ENCODE results near the gene TNFSF4. TPM values are rescaled to one million over a fixed set of nuclear protein-coding genes. Genes with fewer than 3 reads are reported as not detected.

The TNFSF4 gene
- total RNA-seq, 1 donor from 2014 or later, result 0.75 TPM

DNA sequence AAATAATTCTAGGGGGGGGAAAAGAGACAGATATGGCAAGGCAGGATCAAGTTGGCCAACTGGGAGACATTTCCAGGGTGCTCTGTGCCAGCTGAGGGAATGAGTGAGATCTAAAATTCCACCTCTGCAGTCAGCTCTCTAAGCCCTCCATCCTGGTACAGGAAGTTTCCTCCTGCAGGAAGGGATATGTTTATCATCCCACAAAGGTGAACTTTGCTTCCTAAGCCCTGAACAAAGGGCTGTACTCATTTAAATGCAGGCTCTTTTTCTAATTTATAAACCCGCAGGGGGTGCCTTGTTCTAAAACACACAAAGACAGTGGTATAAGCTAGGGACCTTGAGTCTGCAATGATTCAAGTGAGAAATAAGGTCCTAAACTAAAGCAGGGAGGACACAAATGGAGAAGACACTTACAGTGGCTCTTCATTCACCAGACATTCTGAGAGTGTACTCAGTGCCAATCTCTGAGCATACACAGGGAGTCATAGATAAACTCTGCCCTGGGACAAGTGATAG is 3.6 kb upstream of the TNFSF4 start:
- no peak for DNase-seq (ENCODE audit: low read depth)

DNA sequence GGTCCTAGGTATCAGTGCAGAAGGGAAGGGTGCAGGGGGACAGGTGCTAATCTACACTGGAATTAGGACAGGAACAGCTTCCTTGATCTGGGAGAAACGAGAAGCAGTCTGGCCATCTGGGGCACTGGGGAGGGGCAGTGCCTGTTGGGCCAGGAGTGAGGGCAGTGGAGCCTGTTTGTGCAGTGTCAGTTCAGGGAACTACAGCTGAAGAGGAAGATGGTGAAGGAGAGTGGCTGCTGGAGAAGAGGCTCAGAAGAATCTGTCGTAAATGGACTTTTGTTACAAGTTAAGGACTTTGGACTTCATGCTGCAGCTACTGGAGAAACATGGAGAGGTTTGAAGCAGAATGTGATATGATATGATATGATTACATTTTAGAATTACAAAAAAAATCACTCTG is 3.2 kb upstream of the TNFSF4 start:
- no peak for DNase-seq (ENCODE audit: low read depth)

DNA sequence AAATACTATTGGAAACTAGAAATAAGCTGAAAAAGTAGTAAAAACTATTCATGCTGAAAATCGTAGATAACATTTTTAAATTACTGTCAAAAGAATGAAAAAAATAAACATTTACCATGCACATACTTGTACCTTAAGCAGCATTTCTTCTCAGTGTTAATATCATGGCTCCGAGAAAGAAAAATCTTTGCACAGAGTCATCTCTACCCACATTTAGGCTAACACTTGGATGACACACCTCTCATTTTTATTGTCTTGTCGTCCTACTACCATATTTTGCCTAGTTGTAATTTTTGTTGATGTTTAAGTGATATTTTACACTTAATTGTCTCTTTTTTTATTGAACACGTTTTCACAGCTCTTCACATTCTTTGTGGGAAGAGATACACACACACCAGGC is 1.7 kb upstream of the TNFSF4 start:
- no peak for DNase-seq (ENCODE audit: low read depth)

GRCh38 chr1:173208146-173208545 is 1.0 kb upstream of the TNFSF4 start:
- no peak for DNase-seq (ENCODE audit: low read depth)

GRCh38 chr1:173205146-173206051 is 1.7 kb downstream of the TNFSF4 start:
- peak; percentile 76 for DNase-seq (ENCODE audit: low read depth)

DNA sequence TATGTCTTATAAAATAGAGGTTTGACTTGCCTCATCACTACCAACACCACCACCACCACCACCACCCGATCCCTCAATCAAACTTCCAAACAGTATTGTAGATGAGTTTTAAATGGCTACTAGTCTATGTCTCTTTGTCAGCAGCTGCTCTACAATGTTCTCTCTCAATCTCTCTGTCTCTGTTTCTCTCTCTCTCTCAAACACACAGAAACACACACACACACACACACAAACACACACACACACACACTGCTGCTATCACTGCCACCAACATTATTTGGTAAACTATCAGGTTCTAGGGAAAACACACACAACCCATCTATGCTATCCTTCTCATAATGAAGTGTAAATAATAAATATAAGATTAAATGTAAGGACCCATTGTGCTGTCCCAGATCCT is 2.4 kb downstream of the TNFSF4 start:
- DNase-seq (ENCODE audit: low read depth), result no peak

GRCh38 chr1:173202424-173203145 is 4.5 kb downstream of the TNFSF4 start:
- DNase-seq (ENCODE audit: low read depth), result peak; percentile 78

GRCh38 chr1:173201969-173202368 is 5.2 kb downstream of the TNFSF4 start:
- DNase-seq (ENCODE audit: low read depth), result no peak

- DNase-seq (ENCODE audit: low read depth), result no peak
These were observed 11.5 kb downstream of the TNFSF4 start for GRCh38 chr1:173195596-173196088.

DNA sequence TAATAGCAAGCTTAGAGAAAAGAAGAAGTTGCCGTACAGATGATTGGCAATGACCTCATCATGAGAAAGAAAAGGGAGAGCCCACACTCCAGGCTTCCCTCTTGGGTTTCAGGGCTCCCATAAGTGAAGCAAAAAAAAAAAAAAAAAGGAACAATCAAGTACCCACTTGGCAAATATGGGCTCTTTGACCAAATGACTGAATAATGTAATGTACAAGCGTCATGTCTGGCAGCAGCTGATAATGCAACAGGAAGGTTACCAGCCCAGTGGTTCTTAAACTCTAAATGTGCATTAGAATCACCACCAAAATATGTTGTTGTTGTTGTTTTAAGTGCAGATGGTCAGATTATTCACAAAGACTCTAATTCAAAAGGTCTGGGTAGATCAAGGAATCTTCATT is 13.5 kb downstream of the TNFSF4 start:
- no peak for DNase-seq (ENCODE audit: low read depth)

GRCh38 chr1:173191011-173191705 is 16.0 kb downstream of the TNFSF4 start:
- peak; percentile 57 for DNase-seq (ENCODE audit: low read depth)

DNA sequence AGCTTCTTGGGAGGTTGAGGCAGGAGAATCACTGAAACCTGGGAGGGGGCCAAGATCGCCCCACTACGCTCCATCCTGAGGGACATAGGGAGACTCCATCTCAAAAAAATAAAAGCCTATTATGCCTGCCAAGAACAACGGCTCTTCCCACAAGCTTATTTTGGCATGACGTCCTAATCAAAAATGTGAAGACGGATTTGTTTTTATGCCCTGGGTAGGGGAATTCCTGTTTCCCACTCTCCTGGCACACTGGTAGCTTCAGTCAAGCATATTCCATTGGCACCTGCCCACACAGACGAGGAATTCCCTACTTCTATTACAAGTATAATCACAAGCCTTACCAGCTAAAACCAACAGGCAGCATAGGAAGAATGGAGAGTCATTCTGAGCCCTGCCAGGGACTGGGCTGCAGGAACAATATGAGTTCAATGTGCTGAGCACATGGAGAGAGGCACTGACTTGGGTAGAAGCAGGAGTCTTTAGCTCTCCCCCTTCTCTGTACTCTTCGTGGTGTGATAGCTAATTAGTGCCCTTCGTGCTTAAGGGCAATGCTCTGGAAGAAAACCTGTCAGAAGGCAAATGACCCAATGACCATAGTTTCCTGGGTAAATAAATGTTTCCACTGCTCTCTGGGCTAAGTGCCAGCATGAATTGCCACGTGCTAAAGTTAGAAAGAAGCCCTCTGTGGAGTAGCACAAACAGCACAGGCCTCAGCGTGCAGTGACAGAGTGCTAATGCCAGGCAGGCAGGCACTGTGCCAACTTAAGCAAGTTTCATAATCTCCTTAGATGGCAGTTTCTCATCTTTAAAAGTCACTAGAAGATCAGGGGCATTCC is 16.8 kb downstream of the TNFSF4 start:
- DNase-seq (ENCODE audit: low read depth), result peak; percentile 99

DNA sequence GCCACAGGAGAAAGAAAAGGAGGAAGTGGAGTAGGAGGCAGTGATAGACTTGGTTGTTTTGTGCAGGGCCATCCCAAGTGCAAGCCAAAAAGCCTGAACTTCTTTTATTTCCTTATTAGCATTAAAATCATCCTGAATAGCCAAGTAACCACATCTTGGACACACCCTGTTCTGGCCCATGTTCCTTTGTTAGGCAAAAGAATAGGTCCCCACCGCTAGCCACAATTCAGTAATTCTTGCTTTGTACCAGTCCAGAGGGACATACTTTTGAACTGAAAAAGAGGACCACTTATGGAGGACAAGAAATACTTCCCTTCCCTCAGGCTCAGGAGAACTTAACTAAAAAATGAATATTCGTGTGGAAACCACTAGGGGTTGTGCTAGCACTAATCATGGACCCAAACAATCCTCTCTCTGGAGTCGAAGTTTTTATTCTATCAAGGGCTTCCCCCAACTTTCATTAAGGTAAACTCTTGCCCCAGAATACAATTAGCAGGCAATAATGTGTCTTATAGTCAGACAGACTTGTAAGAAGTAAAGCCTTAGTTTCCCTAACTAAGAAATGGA is 19.4 kb downstream of the TNFSF4 start:
- DNase-seq (ENCODE audit: low read depth), result no peak

DNA sequence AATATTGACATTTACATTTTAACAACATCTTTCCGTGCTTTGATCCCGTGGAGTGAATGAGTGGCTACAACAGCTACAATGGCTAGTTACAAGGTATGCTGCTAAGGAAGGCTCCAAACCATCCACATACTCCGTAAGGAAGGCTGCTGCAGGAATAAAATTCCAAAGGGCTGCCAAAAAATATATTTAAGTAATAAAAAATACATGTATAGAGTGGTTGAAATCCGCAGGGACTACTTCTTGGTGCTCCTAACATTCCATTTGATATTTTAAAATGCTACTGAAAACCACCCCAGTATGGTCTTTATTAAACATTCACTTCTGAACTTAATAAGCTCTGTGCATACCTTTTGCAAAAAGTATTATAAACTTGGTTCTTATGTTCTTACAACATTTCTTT is 25.3 kb downstream of the TNFSF4 start:
- DNase-seq (ENCODE audit: low read depth), result no peak

DNA sequence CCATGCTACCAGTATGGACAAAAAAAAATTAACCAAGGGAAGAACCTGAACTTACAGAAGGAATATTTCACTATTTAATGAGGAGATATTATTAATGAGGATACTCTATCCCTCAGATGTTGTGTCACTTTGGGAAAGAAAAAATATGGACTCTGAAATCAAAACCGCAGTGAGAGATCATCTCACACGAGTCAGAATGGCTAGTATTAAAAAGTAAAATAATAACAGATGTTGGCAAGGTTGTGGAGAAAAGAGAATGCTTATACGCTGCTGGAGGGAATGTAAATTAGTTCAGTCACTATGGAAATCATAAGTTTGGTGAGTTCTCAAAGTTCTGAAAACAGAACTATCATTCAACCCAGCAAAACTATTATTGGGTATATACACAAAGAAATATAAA is 30.9 kb downstream of the TNFSF4 start:
- no peak for DNase-seq (ENCODE audit: low read depth)

GRCh38 chr1:173175514-173176145 is 31.5 kb downstream of the TNFSF4 start:
- no peak for DNase-seq (ENCODE audit: low read depth)

DNA sequence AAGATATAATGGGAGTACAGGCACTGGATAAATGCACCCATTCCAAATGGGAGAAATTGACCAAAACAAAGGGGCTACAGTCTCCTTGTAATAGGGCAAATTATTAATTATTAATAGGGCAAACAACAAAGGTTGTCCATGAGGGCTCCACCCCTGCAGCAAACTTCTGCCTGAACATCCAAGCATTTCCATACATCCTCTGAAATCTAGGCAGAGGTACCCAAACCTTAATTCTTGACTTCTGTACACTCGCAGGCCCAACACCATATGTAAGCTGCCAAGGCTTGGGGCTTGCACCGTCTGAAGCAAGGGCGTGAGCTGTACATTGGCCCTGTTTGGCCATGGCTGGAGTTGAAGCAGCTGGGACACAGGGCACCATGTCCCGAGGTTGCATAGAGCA is 33.7 kb downstream of the TNFSF4 start:
- no peak for DNase-seq (ENCODE audit: low read depth)

DNA sequence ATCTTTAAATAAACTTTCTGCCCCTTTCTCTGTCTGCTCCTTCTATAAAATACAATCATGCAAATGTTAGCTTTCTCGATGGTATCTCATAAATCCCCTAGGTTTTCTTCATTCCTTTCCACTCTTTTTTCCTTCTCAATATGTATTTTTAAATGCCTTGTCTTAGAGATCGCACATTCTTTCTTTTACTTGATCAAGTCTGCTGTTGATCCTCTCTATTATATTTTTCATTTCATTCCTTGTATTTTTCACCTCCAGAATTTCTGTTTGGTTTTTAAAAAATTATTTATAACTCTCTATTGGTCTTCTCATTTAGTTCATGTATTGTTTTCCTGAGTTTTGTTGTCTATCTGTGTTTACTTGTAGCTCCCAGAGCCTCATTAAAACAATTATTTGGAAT is 36.0 kb downstream of the TNFSF4 start:
- DNase-seq (ENCODE audit: low read depth), result no peak

DNA sequence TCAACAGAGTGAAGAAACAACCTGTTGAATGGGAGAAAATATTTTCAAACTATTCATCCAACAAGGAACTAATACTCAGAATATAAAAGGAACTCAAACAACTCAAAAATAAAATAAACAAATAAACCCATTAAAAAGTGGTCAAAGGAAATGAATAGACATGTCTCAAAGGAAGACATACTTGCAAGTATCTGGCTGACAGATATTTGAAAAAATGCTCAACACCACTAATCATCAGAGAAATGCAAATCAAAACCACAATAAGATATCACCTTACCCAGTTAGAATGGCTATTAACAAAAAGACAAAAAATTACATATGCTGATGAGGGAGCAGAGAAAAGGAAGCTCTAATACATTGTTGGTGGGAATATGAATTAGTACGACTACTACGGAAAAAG is 38.2 kb downstream of the TNFSF4 start:
- no peak for DNase-seq (ENCODE audit: low read depth)

- DNase-seq (ENCODE audit: low read depth), result peak; percentile 87
These were observed 42.4 kb downstream of the TNFSF4 start for GRCh38 chr1:173164686-173165085.

All from renal cortical epithelial cell (primary cell).